Activated T-cell treated with anti-CD3 and anti-CD28 coated beads for 1 hour (primary cell): ENCODE data around the gene ANAPC13.

ENCODE experiments used
- DNase-seq: peaks from one replicate; pipeline ENCODE4 v3.0.0-alpha.2; 2020; ENCODE audit warnings: low read depth

Gene ANAPC13

GRCh38 chr3:134449951-134450350, 35.8 kb downstream of the ANAPC13 start:
- no peak for DNase-seq

- no peak for DNase-seq
Observed at GRCh38 chr3:134449277-134449676, 36.5 kb downstream of the ANAPC13 start.

- DNase-seq, result no peak
Observed at GRCh38 chr3:134448664-134449063, 37.1 kb downstream of the ANAPC13 start.

- no peak for DNase-seq
Observed at GRCh38 chr3:134447351-134447750, 38.4 kb downstream of the ANAPC13 start.

GRCh38 chr3:134446800-134447199, 39.0 kb downstream of the ANAPC13 start:
- DNase-seq, result no peak

GRCh38 chr3:134445636-134446035, 40.1 kb downstream of the ANAPC13 start:
- no peak for DNase-seq

- no peak for DNase-seq
Observed at GRCh38 chr3:134445095-134445494, 40.7 kb downstream of the ANAPC13 start.

GRCh38 chr3:134441821-134442220, 44.0 kb downstream of the ANAPC13 start:
- DNase-seq, result no peak

- DNase-seq, result no peak
Observed at GRCh38 chr3:134441321-134441720, 44.5 kb downstream of the ANAPC13 start.

- no peak for DNase-seq
Observed at GRCh38 chr3:134437211-134437752, 48.5 kb downstream of the ANAPC13 start.

GRCh38 chr3:134432236-134432635, 53.5 kb downstream of the ANAPC13 start:
- no peak for DNase-seq

- DNase-seq, result no peak
Observed at GRCh38 chr3:134430950-134431445, 54.8 kb downstream of the ANAPC13 start.

- DNase-seq, result no peak
Observed at GRCh38 chr3:134430174-134430573, 55.6 kb downstream of the ANAPC13 start.

GRCh38 chr3:134428401-134428800, 57.4 kb downstream of the ANAPC13 start:
- DNase-seq, result no peak
